ENCODE data around the gene TLR4. TPM values are rescaled to one million over a fixed set of nuclear protein-coding genes. Genes with fewer than 3 reads are reported as not detected.
A peak's percentile ranks its signal among the peaks of the same experiment; 100 is the strongest.

Gene TLR4
- total and polyA plus RNA-seq, 10 of the 15 experiments (the other 5 are each of a cell fraction or from before 2014, with no cell fraction given) = 0.03 to 0.50 (median 0.16) TPM

- Histone ChIP-seq H3K4me1 (ENCODE audit: control insufficient read depth, insufficient read depth, low read length) (no peaks in the 10 kb centered on the region), H4K20me1 (ENCODE audit: control insufficient read depth, insufficient read depth) (no peaks in the 10 kb centered on the region), H3K36me3 (ENCODE audit: control insufficient read depth in 2 of 2, insufficient read depth in 2 of 2, low read length in 1 of 2) (no peaks in the 10 kb centered on the region), H3K4me3 (no peak overlapping the region), H2AFZ (ENCODE audit: control insufficient read depth, low read depth, low read length) (no peak overlapping the region), H3K27ac (ENCODE audit: control insufficient read depth, insufficient read depth) (no peak overlapping the region), H3K4me2 (ENCODE audit: control insufficient read depth, insufficient read depth) (no peak overlapping the region), H3K79me2 (ENCODE audit: control insufficient read depth, insufficient read depth, low read length) (no peaks in the 10 kb centered on the region), H3K9ac (ENCODE audit: control insufficient read depth, insufficient read depth, low read length) (no peak overlapping the region), H3K27me3 (replicated peaks in 1 of 2; ENCODE audit: control insufficient read depth in 2 of 2, insufficient read depth in 2 of 2, low read length in 1 of 2) (no peaks in the 10 kb centered on the region), H3K9me3 (replicated peaks; ENCODE audit: control insufficient read depth, insufficient read depth, low read length) (no peaks in the 10 kb centered on the region)
- ChIA-PET SMC1A (ENCODE audit: uncharacterized antibody, unreplicated experiment) (interaction anchor here (0.7 to 1.1 kb wide), 2 partner anchors 24 to 99 kb away, joined by 3 read pairs; no protein-coding TSS in a partner anchor), CTCF (interaction anchor here (1.1 kb wide), 1 partner anchor 17 kb away, joined by 3 read pairs; no protein-coding TSS in a partner anchor), RAD21 (ENCODE audit: unreplicated experiment) (no interaction called here), POLR2A (no interaction called here)
- FAIRE-seq (no peak), DNase-seq (ENCODE audit: low read depth, low spot score) (no peak), ATAC-seq (peak; percentile 75)
- WGBS (ENCODE audit: insufficient coverage, insufficient replicate concordance, low lambda C conversion rate, missing lambda C conversion rate) = 0% methylated on average over 1 of the region's 1 CpG
- intact Hi-C loops (cut with micrococcal nuclease; ENCODE audit: unreplicated experiment) (no loop called here), in situ Hi-C loops (cut with MboI) (no loop called here)
- TF ChIP-seq STAT1 (conservative IDR thresholded peaks at IDR 0.05) (no peak), REST (IDR thresholded peaks at IDR 0.05; ENCODE audit: low read depth, low read length) (no peak), E2F4 (IDR thresholded peaks at IDR 0.05; ENCODE audit: low read depth, low read length) (no peak), YY1 (IDR thresholded peaks at IDR 0.05; ENCODE audit: low read depth, low read length) (no peak), LARP7 (IDR thresholded peaks at IDR 0.05) (no peak), SUPT20H (IDR thresholded peaks at IDR 0.05; ENCODE audit: borderline replicate concordance, control insufficient read depth, low read depth, low read length) (no peak), ZBED1 (IDR thresholded peaks at IDR 0.05; ENCODE audit: borderline replicate concordance) (no peak), E2F8 (IDR thresholded peaks at IDR 0.05; ENCODE audit: low read depth, partially characterized antibody) (no peak), RCOR1 (conservative IDR thresholded peaks at IDR 0.05; ENCODE audit: low read depth, low read length) (no peak), IRF4 (IDR thresholded peaks at IDR 0.05; ENCODE audit: low read depth, low read length) (no peak), SKIL (IDR thresholded peaks at IDR 0.05; ENCODE audit: low read depth, poor library complexity, severe bottlenecking) (no peak), CREB1 (IDR thresholded peaks at IDR 0.05; ENCODE audit: low read depth) (no peak), NBN (IDR thresholded peaks at IDR 0.05) (no peak)
- BruUV-seq (replicated peaks) = no TSS peak
Observed at GRCh38 chr9:117678871-117679270, 25.3 kb upstream of the TLR4 start.

All from GM12878 (cell line).